Measurements from ENCODE around the gene SOD3.

Gene SOD3

GRCh38 chr4:24753519-24753918 is 41.9 kb upstream of the SOD3 start:
- no peak for TF ChIP-seq CTCF (conservative IDR thresholded peaks at IDR 0.05; ENCODE audit: low read length)
- no peak overlapping the region for H3K4me3 ChIP-seq (ENCODE audit: low read length)
- DNase-seq (ENCODE audit: low read depth) = no peak

GRCh38 chr4:24754571-24754970 is 40.8 kb upstream of the SOD3 start:
- no peak for TF ChIP-seq CTCF (conservative IDR thresholded peaks at IDR 0.05; ENCODE audit: low read length)

GRCh38 chr4:24763631-24764297 is 31.6 kb upstream of the SOD3 start:
- TF ChIP-seq CTCF (conservative IDR thresholded peaks at IDR 0.05; ENCODE audit: low read length) = no peak
- no peak overlapping the region for H3K4me3 ChIP-seq (ENCODE audit: low read length)
- DNase-seq (ENCODE audit: low read depth) = peak; percentile 78

More at GRCh38 chr4:24754571-24754970, 40.8 kb upstream of the SOD3 start:
- DNase-seq (ENCODE audit: low read depth) = no peak
- no peak overlapping the region for H3K4me3 ChIP-seq (ENCODE audit: low read length)

GRCh38 chr4:24764345-24764744 is 31.0 kb upstream of the SOD3 start:
- no peak overlapping the region for H3K4me3 ChIP-seq (ENCODE audit: low read length)
- no peak for TF ChIP-seq CTCF (conservative IDR thresholded peaks at IDR 0.05; ENCODE audit: low read length)
- DNase-seq (ENCODE audit: low read depth) = no peak

GRCh38 chr4:24765376-24765988 is 29.9 kb upstream of the SOD3 start:
- no peak for TF ChIP-seq CTCF (conservative IDR thresholded peaks at IDR 0.05; ENCODE audit: low read length)
- DNase-seq (ENCODE audit: low read depth) = peak; percentile 85
- no peak overlapping the region for H3K4me3 ChIP-seq (ENCODE audit: low read length)

GRCh38 chr4:24768006-24768405 is 27.4 kb upstream of the SOD3 start:
- TF ChIP-seq CTCF (conservative IDR thresholded peaks at IDR 0.05; ENCODE audit: low read length) = no peak
- H3K4me3 ChIP-seq (ENCODE audit: low read length) = no peak overlapping the region
- DNase-seq (ENCODE audit: low read depth) = no peak

- no peak for DNase-seq (ENCODE audit: low read depth)
- no peak overlapping the region for H3K4me3 ChIP-seq (ENCODE audit: low read length)
- TF ChIP-seq CTCF (conservative IDR thresholded peaks at IDR 0.05; ENCODE audit: low read length) = no peak
Measured at GRCh38 chr4:24768604-24769003, 26.8 kb upstream of the SOD3 start.

Data from AG10803 (cell line).